ENCODE results near the gene TSPAN18.

GRCh38 chr11:44815917-44816456, 89.2 kb downstream of the TSPAN18 start:
- no peak for TF ChIP-seq CTCF (conservative IDR thresholded peaks at IDR 0.05; ENCODE audit: low read depth, low read length)
- no peak for TF ChIP-seq EZH2 (IDR thresholded peaks at IDR 0.05; ENCODE audit: low read length, unreplicated experiment)
